Stimulated activated CD8-positive, alpha-beta memory T cell treated with anti-CD3 and anti-CD28 coated beads, Interleukin-15, amount 100 ng/mL, for 24 hours (primary cell): ENCODE results near the gene GARNL3.

Experiments
- DNase-seq: peaks from one replicate; pipeline ENCODE4 v3.0.0-alpha.2; 2020; ENCODE audit warnings: low read depth

The GARNL3 gene

GRCh38 chr9:127405344-127406125, 141.0 kb downstream of the GARNL3 start:
- no peak for DNase-seq

- DNase-seq, result no peak
These were observed 142.4 kb downstream of the GARNL3 start for GRCh38 chr9:127406799-127407491.

GRCh38 chr9:127407492-127407843, 142.9 kb downstream of the GARNL3 start:
- no peak for DNase-seq

GRCh38 chr9:127411122-127411521, 146.5 kb downstream of the GARNL3 start:
- no peak for DNase-seq

GRCh38 chr9:127415141-127415540, 150.6 kb downstream of the GARNL3 start:
- no peak for DNase-seq

GRCh38 chr9:127415657-127416056, 151.1 kb downstream of the GARNL3 start:
- DNase-seq, result no peak

GRCh38 chr9:127417131-127418036, 152.8 kb downstream of the GARNL3 start:
- DNase-seq, result no peak

GRCh38 chr9:127418037-127418471, 153.5 kb downstream of the GARNL3 start:
- no peak for DNase-seq

GRCh38 chr9:127419348-127419747, 154.8 kb downstream of the GARNL3 start:
- no peak for DNase-seq

- no peak for DNase-seq
These were observed 156.5 kb downstream of the GARNL3 start for GRCh38 chr9:127421057-127421456.

GRCh38 chr9:127422133-127422782, 157.7 kb downstream of the GARNL3 start:
- DNase-seq, result no peak

- DNase-seq, result no peak
These were observed 158.2 kb downstream of the GARNL3 start for GRCh38 chr9:127422787-127423186.

- no peak for DNase-seq
These were observed 158.9 kb downstream of the GARNL3 start for GRCh38 chr9:127423476-127423933.

GRCh38 chr9:127423934-127424675, 159.5 kb downstream of the GARNL3 start, which contains the start of gene ZNF79:
ZNF79 (plus strand) TSS chr9:127424382; CDS start chr9:127424788, 406 bp downstream.
- peak; percentile 91 for DNase-seq

GRCh38 chr9:127424676-127424999, 160.1 kb downstream of the GARNL3 start:
- DNase-seq, result no peak

- no peak for DNase-seq
These were observed 162.2 kb downstream of the GARNL3 start for GRCh38 chr9:127426756-127427155.

- no peak for DNase-seq
These were observed 163.8 kb downstream of the GARNL3 start for GRCh38 chr9:127428348-127428747.

GRCh38 chr9:127430415-127430814, 165.8 kb downstream of the GARNL3 start:
- DNase-seq, result no peak

- no peak for DNase-seq
These were observed 173.1 kb downstream of the GARNL3 start for GRCh38 chr9:127437497-127438264.

GRCh38 chr9:127438394-127438793, 173.8 kb downstream of the GARNL3 start:
- DNase-seq, result no peak
